Ammon's horn (tissue), 1 donor: Measurements from ENCODE around the gene SNRNP200.

Experiments
- DNase-seq: peaks from one replicate; pipeline ENCODE4 v3.0.0-alpha.2; 2016; ENCODE audit warnings: low spot score

SNRNP200 gene

GRCh38 chr2:96251721-96252292 is 53.5 kb downstream of the SNRNP200 start:
- DNase-seq: peak; percentile 77

- DNase-seq: no peak
Observed at GRCh38 chr2:96250188-96250587, 55.2 kb downstream of the SNRNP200 start.

GRCh38 chr2:96249654-96250053 is 55.7 kb downstream of the SNRNP200 start:
- DNase-seq: no peak

- DNase-seq: no peak
Observed at GRCh38 chr2:96248624-96249023, 56.7 kb downstream of the SNRNP200 start.

- no peak for DNase-seq
Observed at GRCh38 chr2:96247896-96248295, 57.5 kb downstream of the SNRNP200 start.

GRCh38 chr2:96247009-96247408 is 58.3 kb downstream of the SNRNP200 start:
- DNase-seq: no peak

GRCh38 chr2:96245609-96246390 is 59.5 kb downstream of the SNRNP200 start:
- DNase-seq: no peak

GRCh38 chr2:96243843-96244242 is 61.5 kb downstream of the SNRNP200 start:
- no peak for DNase-seq

- DNase-seq: peak; percentile 78
Observed at GRCh38 chr2:96241900-96242611, 63.3 kb downstream of the SNRNP200 start.

GRCh38 chr2:96241227-96241626 is 64.1 kb downstream of the SNRNP200 start:
- no peak for DNase-seq

- DNase-seq: no peak
Observed at GRCh38 chr2:96240341-96241038, 64.9 kb downstream of the SNRNP200 start.

- no peak for DNase-seq
Observed at GRCh38 chr2:96239745-96240264, 65.5 kb downstream of the SNRNP200 start.

GRCh38 chr2:96239091-96239490 is 66.3 kb downstream of the SNRNP200 start:
- no peak for DNase-seq

GRCh38 chr2:96238266-96238665 is 67.1 kb downstream of the SNRNP200 start:
- no peak for DNase-seq

GRCh38 chr2:96236882-96237281 is 68.5 kb downstream of the SNRNP200 start:
- no peak for DNase-seq

- DNase-seq: no peak
Observed at GRCh38 chr2:96233880-96234316, 71.4 kb downstream of the SNRNP200 start.

- no peak for DNase-seq
Observed at GRCh38 chr2:96233436-96233835, 71.9 kb downstream of the SNRNP200 start.

GRCh38 chr2:96231316-96231715 is 74.0 kb downstream of the SNRNP200 start:
- DNase-seq: no peak

- peak; percentile 17 for DNase-seq
Observed at GRCh38 chr2:96225016-96225533, 80.3 kb downstream of the SNRNP200 start.
